ENCODE data around the gene HSP90B1.
A peak's percentile ranks its signal among the peaks of the same experiment; 100 is the strongest.

Gene HSP90B1

DNA sequence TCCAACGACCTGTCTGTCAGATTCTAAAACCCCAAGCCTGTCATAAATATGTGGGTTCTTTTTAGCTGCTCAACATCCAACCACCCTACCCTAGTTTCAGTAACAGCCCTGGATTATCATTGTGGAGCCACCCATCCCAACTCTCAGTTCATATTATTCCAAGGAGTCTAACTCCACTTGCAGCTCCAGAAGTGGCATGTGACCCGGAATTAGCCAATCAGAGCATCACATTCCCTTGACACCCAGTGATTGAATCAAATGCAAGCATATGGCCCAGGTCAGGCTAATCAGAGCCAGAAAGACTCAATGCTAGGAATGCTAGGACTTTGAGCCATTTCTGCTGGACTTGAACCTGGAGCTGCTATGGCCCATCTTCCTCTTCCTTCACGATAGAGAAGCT, 17.1 kb upstream of the HSP90B1 start:
- Mint-ChIP-seq H3K27ac (peak overlapping the region in 1 of 3 experiments; percentile 42), H3K4me3 (no peak overlapping the region), H3K4me1 (peaks cover 62% of the 10 kb centered on the region), H3K36me3 (ENCODE audit: low read depth) (peaks cover 5% of the 10 kb centered on the region), H3K27me3 (ENCODE audit: low read depth) (no peaks in the 10 kb centered on the region), H3K9me3 (peaks cover 15% of the 10 kb centered on the region)
- TF ChIP-seq, protein P1, sequence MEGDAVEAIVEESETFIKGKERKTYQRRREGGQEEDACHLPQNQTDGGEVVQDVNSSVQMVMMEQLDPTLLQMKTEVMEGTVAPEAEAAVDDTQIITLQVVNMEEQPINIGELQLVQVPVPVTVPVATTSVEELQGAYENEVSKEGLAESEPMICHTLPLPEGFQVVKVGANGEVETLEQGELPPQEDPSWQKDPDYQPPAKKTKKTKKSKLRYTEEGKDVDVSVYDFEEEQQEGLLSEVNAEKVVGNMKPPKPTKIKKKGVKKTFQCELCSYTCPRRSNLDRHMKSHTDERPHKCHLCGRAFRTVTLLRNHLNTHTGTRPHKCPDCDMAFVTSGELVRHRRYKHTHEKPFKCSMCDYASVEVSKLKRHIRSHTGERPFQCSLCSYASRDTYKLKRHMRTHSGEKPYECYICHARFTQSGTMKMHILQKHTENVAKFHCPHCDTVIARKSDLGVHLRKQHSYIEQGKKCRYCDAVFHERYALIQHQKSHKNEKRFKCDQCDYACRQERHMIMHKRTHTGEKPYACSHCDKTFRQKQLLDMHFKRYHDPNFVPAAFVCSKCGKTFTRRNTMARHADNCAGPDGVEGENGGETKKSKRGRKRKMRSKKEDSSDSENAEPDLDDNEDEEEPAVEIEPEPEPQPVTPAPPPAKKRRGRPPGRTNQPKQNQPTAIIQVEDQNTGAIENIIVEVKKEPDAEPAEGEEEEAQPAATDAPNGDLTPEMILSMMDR (IDR thresholded peaks at IDR 0.05; ENCODE audit: unreplicated experiment in 3 of 3) = no peak

DNA sequence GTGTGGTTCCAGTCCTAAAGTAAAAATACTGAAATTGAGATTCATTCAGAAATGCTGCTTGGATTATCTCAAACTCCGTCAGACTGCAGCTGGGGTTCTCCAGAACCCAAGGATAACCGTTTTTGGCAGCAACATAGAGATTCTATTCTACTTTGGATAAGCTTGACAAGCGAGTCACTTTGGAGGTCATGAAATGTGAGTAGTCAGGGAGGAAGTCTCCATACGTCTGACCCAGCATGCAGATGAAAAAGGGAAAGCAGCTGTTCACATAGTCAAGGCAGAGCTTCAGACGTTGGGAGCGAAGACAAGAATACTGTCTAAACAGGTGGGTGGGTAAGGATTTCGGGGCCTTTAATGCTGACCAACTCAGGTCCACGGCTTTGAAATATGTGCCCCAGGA, 14.9 kb upstream of the HSP90B1 start:
- Mint-ChIP-seq H3K27me3 (ENCODE audit: low read depth) (no peaks in the 10 kb centered on the region), H3K27ac (peak overlapping the region; percentile 27 to 44 (median 37)), H3K36me3 (ENCODE audit: low read depth) (peaks cover 5% of the 10 kb centered on the region), H3K4me3 (peak overlapping the region in 1 of 3 experiments; percentile 21), H3K9me3 (peaks cover 22% of the 10 kb centered on the region), H3K4me1 (peaks cover 48% of the 10 kb centered on the region)
- TF ChIP-seq, protein P1 (IDR thresholded peaks at IDR 0.05; ENCODE audit: unreplicated experiment in 3 of 3) = no peak

DNA sequence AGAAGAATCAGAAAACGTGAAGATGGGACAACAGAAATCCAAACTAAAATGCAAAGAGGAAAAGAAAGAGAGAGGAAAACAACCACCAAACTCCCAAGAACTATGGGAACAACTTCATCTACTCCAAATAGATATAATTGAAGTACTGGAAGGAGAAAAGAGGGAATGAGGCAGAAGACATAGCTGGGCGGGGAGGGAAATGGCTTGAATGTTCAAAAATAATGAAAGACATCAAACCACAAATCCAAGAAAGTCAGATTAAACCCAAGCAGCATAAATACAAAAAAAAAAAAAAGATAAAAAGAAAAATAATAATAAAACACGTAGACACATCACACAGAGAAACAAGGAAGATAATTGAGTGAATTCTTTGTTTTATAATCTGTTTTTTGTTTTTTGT, 12.3 kb upstream of the HSP90B1 start:
- peaks cover 36% of the 10 kb centered on the region for H3K4me1 Mint-ChIP-seq
- TF ChIP-seq, protein P1 (IDR thresholded peaks at IDR 0.05; ENCODE audit: unreplicated experiment in 3 of 3) = no peak
- no peaks in the 10 kb centered on the region for H3K27me3 Mint-ChIP-seq (ENCODE audit: low read depth)
- H3K27ac Mint-ChIP-seq = no peak overlapping the region
- peaks cover 5% of the 10 kb centered on the region for H3K36me3 Mint-ChIP-seq (ENCODE audit: low read depth)
- peaks cover 22% of the 10 kb centered on the region for H3K9me3 Mint-ChIP-seq
- no peak overlapping the region for H3K4me3 Mint-ChIP-seq

DNA sequence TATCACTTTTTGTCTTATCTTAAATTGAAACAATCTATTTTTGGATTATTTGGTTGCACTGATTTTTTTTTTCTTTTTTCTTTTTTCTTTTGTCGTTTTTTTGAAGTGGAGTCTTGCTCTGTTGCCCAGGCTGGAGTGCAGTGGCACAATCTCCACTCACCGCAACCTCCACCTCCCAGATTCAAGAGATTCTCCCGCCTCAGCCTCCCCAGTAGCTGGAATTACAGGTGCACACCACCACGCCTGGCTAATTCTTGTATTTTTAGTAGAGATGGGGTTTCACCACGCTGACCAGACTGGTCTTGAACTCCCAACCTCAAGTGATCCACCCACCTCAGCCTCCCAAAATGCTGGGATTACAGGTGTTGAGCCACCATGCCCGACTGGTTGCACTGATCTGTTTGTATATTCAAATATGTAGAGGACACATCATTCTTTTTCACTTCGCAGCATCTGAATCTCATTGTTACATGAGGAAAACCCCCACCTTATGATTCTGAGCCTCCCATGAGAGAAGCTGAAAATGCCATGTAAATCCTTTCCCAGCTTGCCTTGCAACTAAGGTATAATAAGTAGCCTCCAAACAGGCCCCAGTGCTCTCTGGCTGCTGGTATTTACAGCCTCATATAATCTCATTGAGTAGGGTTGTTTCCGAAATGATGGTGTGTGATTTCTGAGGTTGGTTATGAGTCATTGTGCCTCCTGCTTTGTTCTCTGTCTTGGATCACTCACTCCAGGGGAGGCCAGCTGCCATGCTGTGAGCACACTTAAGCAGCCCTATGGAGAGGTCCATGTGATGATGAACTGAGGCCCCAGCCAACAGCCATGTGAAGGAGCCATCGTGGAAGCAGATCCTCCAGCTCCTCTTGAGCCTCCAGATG, 5.2 kb upstream of the HSP90B1 start:
- H3K36me3 Mint-ChIP-seq (ENCODE audit: low read depth) = no peaks in the 10 kb centered on the region
- H3K9me3 Mint-ChIP-seq = no peaks in the 10 kb centered on the region
- peak overlapping the region in 1 of 3 experiments; percentile 47 for H3K4me3 Mint-ChIP-seq
- H3K4me1 Mint-ChIP-seq = peaks cover 18% of the 10 kb centered on the region
- TF ChIP-seq, protein P1 (IDR thresholded peaks at IDR 0.05; ENCODE audit: unreplicated experiment in 3 of 3) = no peak
- H3K27me3 Mint-ChIP-seq (ENCODE audit: low read depth) = no peaks in the 10 kb centered on the region
- H3K27ac Mint-ChIP-seq = no peak overlapping the region

DNA sequence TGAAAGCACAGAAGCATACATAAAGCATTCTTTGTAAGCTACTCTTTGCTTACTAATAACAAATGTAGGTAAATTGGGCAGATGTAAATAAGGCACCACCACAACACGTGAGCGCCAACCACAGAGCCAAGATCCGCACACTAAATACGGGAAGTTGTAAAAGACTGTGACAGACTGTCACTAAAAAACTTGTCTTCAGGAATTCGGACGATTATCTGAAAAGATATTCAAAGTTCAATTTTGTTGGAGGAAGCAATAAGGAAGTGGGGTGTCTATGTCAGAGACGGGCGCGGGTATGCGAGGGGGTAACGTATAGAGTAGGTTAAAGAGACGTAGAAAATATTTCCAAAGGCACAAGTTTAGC, 1.5 kb upstream of the HSP90B1 start:
- Mint-ChIP-seq H3K9me3 (no peaks in the 10 kb centered on the region), H3K4me3 (peak overlapping the region; percentile 85 to 93 (median 92)), H3K36me3 (ENCODE audit: low read depth) (peaks cover 16% of the 10 kb centered on the region), H3K27ac (peak overlapping the region; percentile 99 to 100 (median 100)), H3K27me3 (ENCODE audit: low read depth) (no peaks in the 10 kb centered on the region), H3K4me1 (peaks cover 38% of the 10 kb centered on the region)
- TF ChIP-seq, protein P1 (IDR thresholded peaks at IDR 0.05; ENCODE audit: unreplicated experiment in 3 of 3) = no peak

Measured in nephron (organoid).